HCT116 (cell line): ENCODE measurements around the gene IQGAP2.

Experiments used
- ATF3 ChIP-seq: IDR thresholded peaks from 2 replicates; pipeline ENCODE4 v1.6.1; 2012
- EZH2phosphoT487 ChIP-seq: fragments of 200-600 bp; IDR thresholded peaks from 2 replicates; pipeline ENCODE4 v1.6.1; 2018; ENCODE audit warnings: antibody characterized with exemption, borderline replicate concordance
- JUND ChIP-seq: IDR thresholded peaks from 2 replicates; pipeline ENCODE4 v1.6.1; 2012
- POLR2A ChIP-seq: IDR thresholded peaks from 2 replicates; pipeline ENCODE4 v1.7.0; 2011; ENCODE audit warnings: borderline replicate concordance; ENCODE audit not compliant: insufficient read depth, insufficient read length; ENCODE audit errors: extremely low read depth
- SP1 ChIP-seq: IDR thresholded peaks from 2 replicates; pipeline ENCODE4 v1.6.1; 2012; ENCODE audit warnings: low read depth
- TCF7L2 ChIP-seq: IDR thresholded peaks from 2 replicates; pipeline ENCODE4 v1.7.0; 2011; ENCODE audit warnings: borderline replicate concordance, inconsistent platforms; ENCODE audit not compliant: insufficient read depth, insufficient read length; ENCODE audit errors: extremely low read depth
- ZFX ChIP-seq: fragments of 450-650 bp; IDR thresholded peaks from 2 replicates; pipeline ENCODE4 v1.6.1; 2017
- TF ChIP-seq, protein P1 (sequence below), 3 experiments: fragments of 200-600 bp in 1 of 3; sonication (generic) in 1 of 3; IDR thresholded peaks in 2 of 3; conservative IDR thresholded peaks in 1 of 3; 2 replicates each; pipeline ENCODE4 v1.5.1; 2012 to 2017; ENCODE audit warnings: low read depth in 2 of 3, low read length in 2 of 3, antibody characterized with exemption in 1 of 3, borderline replicate concordance in 1 of 3, control low read depth in 1 of 3, mild to moderate bottlenecking in 1 of 3, mixed read lengths in 1 of 3, mixed run types in 1 of 3, moderate library complexity in 1 of 3; ENCODE audit not compliant: insufficient read depth in 1 of 3

DNA sequence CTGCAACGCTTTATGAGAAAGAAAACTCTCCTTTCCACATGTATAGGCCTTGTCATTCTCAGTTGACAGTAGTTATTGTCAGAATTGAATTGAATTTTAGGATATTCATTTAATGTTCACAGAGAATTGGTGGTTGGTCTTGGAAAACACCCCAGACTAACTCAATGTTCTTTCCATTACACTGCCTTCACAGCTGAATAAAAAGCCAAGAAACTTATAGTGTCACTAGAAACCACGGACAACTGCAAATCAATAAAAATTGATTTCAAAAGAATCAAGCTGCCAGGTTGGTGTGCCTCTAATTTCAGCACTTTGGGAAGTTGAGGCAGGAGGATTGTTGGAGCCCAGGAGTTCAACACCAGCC is 38.9 kb upstream of the IQGAP2 start:
- no peak for TF ChIP-seq EZH2phosphoT487
- TF ChIP-seq ATF3 = no peak
- no peak for TF ChIP-seq POLR2A
- TF ChIP-seq, protein P1, sequence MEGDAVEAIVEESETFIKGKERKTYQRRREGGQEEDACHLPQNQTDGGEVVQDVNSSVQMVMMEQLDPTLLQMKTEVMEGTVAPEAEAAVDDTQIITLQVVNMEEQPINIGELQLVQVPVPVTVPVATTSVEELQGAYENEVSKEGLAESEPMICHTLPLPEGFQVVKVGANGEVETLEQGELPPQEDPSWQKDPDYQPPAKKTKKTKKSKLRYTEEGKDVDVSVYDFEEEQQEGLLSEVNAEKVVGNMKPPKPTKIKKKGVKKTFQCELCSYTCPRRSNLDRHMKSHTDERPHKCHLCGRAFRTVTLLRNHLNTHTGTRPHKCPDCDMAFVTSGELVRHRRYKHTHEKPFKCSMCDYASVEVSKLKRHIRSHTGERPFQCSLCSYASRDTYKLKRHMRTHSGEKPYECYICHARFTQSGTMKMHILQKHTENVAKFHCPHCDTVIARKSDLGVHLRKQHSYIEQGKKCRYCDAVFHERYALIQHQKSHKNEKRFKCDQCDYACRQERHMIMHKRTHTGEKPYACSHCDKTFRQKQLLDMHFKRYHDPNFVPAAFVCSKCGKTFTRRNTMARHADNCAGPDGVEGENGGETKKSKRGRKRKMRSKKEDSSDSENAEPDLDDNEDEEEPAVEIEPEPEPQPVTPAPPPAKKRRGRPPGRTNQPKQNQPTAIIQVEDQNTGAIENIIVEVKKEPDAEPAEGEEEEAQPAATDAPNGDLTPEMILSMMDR (IDR thresholded peaks at IDR 0.05 in 2 of 3, conservative IDR thresholded peaks at IDR 0.05 in 1 of 3; ENCODE audit: borderline replicate concordance in 1 of 3, insufficient read depth in 1 of 3, low read depth in 2 of 3, low read length in 2 of 3) = no peak
- no peak for TF ChIP-seq TCF7L2
- no peak for TF ChIP-seq ZFX
- no peak for TF ChIP-seq JUND
- no peak for TF ChIP-seq SP1
